ENCODE data around the gene FOXJ2.
"Not testable (repeated sequence)": the region's sequence is repeated elsewhere in the genome, so short reads cannot be mapped to it uniquely, and the experiment has no call there.

The FOXJ2 gene

DNA sequence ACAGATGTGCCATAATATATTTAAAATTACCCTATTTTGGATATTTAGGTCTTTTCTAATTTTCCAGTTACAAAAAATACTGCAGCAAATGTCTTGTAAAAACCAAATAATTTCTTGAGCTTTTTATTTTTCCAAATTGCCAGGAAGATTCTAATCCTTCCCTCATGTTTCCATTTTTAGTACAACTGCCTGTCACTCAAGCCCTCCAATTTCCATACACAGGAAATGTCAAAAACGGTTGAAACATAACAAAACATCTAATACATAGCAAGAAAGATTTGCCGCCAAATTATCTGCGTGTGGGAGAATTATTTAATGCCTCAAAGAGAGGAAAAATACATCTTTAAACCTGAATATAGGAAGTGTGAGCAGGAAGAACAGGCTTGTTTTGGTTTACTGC, 2.3 kb upstream of the FOXJ2 start:
- no peak for DNase-seq (ENCODE audit: low read depth)

DNA sequence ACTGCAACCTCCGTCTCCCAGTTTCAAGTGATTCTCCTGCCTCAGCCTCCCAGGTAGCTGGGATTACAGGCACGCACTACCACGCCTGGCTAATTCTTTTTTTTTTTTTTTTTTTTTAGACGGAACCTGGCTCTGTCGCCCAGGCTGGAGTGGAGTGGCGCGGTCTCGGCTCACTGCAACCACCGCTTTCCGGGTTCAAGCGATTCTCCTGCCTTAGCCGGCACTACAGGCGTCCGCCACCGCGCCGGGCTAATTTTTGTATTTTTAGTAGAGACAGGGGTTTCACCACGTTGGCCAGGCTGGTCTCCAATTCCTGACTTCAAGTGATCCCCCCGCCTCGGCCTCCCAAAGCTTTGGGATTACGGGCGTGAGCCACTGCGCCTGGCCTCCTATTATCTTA, 1.5 kb upstream of the FOXJ2 start:
- not testable (repeated sequence) for DNase-seq (ENCODE audit: low read depth)

DNA sequence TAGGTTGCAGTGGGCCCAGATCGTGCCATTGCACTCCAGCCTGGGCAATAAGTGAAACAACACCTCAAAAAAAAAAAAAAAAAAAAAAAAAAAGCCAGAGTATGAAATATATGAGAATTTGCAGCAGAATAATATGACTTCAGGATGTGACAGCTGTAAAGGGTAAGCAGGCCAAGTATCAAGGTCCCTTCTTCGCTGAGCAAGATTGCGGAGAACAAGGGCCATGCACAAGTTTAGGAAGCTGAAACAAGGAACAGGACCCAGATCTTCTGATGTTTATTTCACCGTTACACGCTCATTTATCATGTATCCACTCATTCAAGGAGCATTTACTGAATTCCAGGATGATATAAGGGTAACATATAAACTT, 659 bp upstream of the FOXJ2 start:
- no peak for DNase-seq (ENCODE audit: low read depth)

DNA sequence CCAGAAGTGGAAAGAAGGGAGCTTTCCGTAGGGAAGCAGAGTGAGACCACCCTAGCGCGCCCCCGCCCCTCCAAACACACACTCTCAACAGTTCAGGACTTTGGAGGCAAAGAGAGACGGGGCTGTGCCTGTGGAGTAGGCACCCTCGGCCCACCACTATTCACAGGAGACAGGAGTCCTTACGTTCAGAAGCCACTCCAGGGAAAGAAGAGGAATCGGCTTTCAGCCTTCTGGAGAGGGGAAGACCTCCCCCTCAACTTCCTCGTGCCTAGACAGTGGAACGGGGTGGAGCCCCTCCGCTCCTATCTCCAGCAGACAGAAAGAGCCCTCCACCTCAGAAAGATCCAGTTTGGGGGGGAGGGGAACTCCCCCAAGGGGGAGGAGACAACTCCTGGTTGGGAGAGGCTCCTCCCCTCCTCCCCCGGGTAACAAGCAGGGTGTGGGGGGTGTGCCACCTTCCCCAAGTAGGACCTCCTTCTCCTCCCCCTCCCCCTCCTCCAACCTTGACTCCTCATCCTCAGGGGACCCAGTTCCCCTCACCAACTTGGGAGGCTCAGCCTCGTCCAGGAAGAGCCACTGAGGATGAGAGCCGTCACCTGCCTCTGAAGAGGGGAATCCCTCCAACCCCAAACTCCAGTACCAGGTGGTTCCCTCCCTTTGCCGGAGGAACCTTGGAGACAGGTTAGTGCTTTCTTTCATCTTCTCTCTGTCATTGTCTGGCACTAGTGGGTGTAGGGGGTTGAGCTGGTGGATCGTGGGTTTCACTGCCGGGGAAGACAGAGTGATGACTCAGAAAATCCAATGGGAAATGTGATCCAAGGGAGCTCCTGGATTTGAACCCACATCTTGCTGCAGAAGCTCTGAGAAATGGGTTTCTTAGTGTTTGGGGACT, 883 bp downstream of the FOXJ2 start:
- DNase-seq (ENCODE audit: low read depth): peak; percentile 28

DNA sequence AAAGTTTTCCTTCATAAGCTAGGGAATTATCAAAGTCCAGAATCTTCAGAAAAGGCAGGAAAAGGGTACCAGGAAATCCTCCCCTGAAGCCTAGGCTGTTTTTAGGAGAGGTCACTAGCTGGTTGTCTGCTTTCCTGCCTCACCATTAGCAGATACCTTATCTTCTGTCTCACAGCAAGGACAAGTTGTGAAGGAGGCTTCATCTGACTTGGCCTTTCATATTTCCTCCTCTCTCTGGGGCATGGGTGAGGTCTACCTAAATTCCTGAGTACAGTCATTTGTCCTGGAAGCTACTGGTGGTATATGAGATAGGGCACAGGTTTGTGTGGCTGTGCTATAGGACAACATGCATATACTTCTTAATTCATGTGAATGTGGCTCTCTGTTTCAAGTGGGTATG, 2.3 kb downstream of the FOXJ2 start:
- no peak for DNase-seq (ENCODE audit: low read depth)

DNA sequence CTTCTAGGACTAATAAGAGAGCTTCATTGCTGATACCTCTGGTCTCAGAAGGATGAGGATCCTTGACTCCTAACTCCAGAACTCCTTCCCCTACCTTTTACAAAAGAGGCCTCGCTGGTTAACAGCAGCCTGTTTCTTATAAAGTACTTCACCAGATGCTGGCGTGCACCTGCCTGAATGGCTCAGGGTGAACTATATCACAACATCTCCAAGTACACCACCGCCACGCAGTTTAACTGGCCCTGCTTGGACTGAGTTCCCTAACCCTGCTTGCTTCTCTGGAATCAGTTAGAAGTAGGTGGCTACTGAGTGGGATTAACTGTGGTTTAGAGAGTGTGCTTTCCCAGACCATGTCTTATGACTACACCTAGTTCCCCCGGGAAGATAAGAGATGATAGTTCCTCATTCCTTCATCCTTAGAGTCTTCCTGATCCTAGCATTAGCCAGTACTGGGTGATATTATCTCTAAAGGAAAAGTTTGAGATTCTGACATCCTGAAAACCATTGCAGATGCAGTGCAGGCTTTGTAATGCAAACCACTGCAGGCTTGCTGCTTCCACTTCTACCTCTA, 3.0 kb downstream of the FOXJ2 start:
- no peak for DNase-seq (ENCODE audit: low read depth)

DNA sequence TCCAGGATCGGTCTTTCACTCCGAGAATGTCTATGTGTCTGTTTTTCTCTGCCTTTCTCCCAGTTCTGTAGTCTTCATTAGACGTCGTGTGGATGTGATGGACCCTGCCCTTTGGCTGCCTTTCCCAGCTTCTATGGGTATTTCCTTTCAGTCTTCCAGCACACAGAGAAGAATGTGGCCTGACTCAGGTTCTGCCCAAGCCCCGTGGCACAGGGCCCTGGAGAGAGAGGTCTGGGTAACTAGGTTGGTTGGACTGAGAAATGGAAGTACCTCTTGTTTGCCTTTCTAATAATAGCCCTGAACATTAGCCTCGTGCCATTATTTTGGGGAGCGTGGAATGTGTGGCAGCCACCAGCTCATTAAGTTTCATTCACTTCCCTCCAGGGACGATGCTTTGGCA, 3.8 kb downstream of the FOXJ2 start:
- no peak for DNase-seq (ENCODE audit: low read depth)

DNA sequence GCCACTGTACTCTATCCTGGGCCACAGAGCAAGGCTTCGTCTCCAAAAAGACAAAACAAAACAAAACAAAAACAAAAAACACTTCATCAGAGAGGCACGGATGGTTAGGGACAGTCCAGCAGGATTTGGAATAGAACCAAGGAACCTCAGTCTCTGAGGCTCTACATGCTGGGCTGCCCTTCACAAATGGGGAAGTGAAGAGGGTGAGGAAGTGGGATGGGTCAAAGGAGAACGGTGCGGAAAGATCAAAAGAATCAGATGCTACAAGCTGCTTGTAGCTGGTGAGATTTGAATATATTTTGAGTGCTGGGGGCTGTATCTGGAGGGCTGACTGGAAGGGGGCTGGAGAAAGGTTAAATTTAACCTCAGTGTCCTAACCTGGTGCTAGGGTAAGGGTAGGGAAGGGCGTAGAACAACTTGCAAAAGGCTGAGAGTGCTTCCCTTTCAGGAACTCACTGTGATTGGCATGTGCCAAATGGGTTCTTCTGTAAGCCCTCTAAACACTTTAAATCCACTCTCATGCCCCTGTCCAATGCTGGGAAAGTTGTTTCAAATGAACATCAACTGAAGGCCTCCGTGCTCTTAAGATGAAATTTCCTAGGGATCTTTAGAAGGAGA, 4.6 kb downstream of the FOXJ2 start:
- no peak for DNase-seq (ENCODE audit: low read depth)

DNA sequence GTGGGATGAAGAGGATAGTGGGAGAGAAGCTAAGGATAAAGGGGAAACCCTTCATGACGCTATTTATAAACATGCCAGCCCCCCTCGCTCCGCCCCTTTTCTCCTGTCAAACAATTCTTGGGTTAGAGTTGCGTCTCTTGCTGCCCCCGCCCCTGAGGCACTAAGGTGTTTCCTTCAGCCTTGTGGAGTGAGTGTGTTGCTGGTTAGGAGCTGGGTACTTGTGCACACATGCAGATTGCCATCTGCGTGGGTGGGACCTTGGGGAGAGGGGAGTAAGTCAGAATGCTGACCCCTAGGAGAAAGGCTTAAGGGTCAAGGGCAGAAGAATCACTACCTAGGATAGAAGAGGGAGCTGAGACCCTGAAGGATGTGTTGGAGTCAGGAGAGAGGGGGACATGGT, 5.4 kb downstream of the FOXJ2 start:
- DNase-seq (ENCODE audit: low read depth): no peak

DNA sequence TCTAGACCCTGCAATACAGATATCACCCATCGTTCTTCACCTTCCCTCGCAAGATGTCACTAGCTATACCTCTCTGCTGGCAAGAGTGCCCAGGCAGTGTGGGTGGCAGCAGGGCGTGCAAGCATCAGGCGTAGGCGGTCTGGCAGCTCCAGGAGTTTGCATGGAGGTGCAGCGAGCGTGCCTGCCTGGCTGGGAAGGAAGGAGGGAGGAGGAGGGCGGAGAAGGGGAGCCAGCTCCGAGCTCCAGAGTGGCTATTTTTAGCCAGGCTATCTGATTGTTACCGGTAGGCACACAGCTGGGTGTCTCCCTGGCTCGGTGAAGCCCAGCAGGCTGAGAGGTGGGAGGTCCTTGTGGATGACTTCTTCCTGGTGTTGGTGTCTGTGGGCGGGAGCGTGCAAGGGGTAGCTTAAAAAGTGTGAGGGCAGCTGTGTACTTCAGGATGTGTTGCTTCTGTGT, 6.2 kb downstream of the FOXJ2 start:
- DNase-seq (ENCODE audit: low read depth): no peak

DNA sequence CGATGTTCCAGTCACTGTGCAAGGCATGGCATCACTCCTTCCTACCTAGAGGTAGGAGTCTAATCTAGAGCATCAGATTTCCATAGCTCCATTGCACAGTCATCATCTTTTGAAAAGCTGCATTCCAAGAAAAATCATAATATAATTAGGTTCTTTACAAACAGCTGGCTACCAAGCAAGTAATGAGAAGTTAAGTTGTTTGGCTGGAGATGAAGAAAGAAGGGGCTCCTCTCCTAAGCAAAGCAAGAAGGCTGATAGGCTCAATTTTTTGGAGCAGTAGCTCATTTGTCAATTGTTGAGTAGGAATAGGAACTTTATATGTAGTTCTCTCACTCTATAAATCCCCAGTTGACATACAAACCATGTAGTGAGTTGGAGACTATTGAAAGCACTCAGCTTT, 8.3 kb downstream of the FOXJ2 start:
- DNase-seq (ENCODE audit: low read depth): no peak

DNA sequence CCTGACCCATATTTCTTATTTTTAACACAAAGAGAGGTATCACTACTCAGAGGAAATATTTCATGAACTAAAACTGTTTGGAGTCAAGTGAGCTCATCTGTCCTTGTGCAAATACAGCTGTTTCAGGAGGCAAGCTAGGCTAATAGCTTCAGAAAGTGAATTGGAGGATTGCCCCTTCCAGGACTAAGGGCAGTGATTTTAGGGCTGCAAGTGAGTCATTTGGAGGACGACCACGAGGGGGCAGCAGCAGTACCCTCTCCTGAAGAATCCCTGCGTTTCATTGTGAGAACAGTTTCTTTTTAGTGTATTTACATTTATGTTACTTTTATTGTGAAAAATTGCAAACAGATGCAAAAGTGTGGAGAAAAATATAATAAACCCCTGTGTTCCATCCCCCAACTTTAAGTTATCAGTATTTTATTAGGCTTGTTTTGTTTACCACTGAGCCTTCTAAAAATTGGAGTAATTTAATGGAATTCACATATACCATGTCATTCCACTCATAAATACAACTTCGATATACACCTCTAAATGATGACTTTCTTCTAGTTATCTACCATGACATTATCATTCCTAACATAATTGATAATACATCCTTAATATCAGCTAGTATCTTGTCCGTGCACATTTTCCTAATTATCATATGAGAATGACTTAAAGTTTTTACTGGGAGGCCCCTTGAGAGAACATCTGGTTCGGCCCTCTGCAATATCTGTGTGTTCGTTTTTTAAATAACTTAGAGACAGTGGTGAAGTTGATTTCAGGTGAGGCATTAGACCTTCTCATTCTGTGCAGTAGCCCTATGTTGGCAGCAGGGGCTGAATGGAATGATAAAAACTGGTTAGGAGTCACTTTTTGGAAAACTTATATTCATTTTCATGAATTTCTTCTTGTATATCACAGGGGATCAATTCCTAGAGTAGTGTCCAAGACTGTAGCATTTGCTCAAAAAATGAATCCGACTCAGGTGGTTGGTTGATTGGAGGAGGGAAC, 13.7 kb downstream of the FOXJ2 start:
- DNase-seq (ENCODE audit: low read depth): peak; percentile 72

DNA sequence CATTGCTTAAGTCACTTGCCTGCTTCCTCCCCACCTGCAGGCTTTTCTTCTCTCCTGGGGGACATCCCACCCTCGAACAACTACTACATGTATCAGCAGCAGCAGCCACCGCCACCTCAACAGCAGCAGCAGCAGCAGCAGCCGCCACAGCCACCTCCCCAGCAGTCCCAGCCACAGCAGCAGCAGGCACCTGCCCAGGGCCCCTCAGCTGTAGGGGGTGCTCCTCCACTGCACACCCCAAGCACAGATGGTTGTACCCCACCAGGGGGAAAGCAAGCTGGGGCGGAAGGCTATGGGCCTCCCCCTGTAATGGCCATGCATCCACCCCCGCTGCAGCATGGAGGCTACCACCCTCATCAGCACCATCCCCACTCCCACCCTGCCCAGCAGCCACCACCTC, 15.3 kb downstream of the FOXJ2 start:
- DNase-seq (ENCODE audit: low read depth): no peak

DNA sequence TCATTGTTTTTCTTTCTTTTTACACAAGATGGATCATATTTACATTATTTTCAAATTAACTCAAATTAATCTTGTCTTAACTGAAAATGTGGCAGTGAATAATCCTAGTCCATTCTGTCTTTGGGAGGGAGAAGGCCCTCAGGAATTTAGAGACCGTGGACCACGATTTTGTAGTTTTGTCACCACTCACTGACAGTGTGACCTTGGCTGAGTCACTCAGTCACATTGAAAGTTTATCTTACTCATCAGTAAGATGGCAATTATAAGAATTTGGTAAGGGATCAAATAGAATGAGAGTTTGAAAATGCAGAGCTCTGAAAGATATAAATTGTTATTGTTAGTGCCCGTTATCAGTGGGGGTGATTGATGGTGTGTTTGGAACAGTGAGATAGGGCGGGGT, 16.4 kb downstream of the FOXJ2 start:
- no peak for DNase-seq (ENCODE audit: low read depth)

DNA sequence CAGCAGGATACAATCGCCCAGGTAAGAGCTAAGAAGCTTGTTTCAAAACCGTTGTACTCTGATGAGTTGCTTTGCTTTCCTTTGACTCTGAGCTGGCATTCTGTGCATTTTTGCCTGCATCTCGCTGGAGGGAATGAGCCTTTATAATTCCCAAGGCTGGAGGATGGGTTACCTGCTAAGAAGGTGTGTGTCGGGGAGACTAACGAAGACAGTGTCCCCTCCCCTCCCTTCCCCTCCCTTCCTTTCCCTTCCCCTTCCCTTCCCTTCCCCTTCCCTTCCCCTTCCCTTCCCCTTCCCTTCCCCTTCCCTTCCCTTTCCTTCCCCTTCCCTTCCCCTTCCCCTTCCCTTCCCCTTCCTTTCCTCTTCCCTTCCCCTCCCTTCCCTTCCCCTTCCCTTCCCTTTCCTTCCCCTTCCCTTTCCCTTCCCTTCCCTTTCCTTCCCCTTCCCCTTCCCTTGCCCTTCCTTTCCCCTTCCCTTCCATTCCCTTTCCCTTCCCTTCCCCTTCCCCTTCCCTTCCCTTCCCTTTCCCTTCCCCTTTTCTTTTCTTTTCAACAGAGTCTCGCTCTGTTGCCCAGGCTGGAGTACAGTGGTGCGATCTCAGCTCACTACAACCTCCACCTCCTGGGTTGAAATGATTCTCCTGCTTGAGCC, 18.2 kb downstream of the FOXJ2 start:
- DNase-seq (ENCODE audit: low read depth): no peak

DNA sequence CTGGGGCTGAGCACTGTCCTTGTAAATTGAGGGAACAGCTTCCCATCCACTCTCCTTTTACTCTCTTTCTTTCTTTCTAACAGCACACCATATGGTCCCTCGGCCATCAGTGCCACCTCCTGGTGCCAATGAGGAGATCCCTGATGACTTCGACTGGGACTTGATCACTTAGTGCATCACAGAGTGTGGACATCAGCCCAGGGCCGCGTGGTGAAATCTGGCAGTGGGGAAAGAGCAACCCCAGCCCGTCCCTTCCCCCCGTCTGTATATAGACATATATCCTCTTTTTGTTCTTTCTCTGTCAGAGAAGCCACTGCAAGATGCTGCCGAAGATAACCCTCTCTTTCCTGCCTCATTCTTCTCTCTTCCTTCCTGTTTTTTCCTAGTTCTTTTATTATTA, 20.2 kb downstream of the FOXJ2 start:
- no peak for DNase-seq (ENCODE audit: low read depth)

DNA sequence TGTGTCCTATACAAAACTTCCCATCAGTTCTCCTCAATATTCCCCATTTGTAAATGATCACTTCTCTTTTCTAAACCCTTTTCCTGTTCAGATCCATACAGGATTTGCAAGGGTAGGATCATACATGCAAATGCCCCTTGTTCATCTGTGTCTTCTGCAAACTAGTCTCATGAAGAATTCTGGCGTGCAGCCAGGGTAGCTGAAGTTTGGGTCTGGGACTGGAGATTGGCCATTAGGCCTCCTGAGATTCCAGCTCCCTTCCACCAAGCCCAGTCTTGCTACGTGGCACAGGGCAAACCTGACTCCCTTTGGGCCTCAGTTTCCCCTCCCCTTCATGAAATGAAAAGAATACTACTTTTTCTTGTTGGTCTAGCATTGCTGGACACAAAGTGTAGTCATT, 22.3 kb downstream of the FOXJ2 start:
- no peak for DNase-seq (ENCODE audit: low read depth)

DNA sequence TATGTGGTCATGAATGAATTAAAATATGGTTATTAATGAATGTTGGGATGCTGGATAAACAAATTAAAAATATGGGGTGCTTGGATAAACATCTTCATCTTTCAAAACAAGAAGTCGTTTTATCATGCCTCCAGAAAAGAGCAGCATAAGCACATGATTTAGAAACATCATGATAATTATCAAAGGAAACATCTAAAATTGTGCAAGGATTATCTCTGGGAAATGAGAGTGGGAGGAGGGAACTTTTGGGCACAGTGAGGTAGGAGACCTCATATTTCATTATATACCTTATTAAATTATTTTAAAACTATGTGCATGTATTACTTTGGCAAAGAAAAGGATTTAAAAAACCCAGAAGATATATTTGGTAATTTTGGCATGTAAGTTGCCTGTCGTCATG, 24.8 kb downstream of the FOXJ2 start:
- DNase-seq (ENCODE audit: low read depth): no peak

DNA sequence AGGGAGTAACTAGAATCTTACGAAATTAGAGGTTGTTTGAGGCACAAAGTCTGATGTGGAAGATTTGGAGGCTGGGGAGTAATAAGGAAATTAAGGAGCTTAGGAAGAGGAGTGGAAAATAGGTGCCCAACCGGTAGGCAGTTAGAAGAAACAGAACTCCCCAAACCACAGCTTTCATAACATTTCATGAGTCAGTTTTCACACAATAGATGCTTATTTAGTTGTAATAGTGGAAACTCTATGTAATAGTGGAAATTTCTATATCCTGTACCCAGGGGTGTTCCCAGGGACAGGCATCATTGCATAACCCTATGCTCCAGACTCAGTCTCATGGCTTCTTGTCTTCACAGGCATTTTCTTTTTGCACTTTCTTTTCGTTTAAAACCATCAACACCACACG, 25.3 kb downstream of the FOXJ2 start:
- DNase-seq (ENCODE audit: low read depth): no peak

DNA sequence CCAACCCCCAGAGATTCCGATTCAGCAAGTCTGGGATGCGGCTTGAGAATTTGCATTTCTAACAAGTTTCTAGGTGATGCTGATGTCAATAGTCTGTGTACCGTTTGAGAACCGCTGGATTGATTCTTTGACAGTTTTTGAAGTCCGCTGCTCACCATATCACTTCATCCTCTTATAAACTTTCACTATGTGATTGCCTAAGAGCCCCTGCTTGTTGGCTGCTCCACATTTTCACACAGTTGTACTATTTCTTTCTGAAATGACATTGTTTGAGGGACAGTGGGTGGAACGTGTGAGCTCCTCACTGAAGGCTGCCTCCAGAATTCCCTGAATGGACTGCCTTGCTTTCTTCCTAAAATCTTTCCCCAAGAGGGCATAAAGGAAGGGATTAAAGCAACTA, 26.0 kb downstream of the FOXJ2 start:
- DNase-seq (ENCODE audit: low read depth): no peak

DNA sequence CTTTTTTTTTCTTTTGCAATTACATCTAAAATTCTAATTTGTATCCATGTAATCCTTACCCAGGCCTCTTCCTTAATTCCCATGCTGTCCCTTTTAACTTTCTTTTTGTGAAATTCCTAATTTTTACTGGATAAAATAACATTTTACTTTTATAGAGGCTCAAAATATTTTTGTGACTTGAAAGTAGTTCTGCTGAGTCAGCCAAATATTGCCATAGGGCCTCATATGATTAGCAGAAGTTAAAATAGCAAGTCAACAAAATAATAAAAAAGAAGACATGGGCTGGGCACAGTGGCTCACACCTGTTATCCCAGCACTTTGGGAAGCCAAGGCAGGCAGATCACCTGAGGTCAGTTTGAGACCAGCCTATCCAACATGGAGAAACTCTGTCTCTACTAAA, 31.6 kb downstream of the FOXJ2 start:
- no peak for DNase-seq (ENCODE audit: low read depth)
